Fibroblast of lung (primary cell): ENCODE measurements around the gene GTPBP1.

ENCODE experiments used
- CTCF ChIP-seq, 2 donors: IDR thresholded peaks in 1 of 2; conservative IDR thresholded peaks in 1 of 2; 1 replicate in 1 of 2; 2 replicates in 1 of 2; pipeline ENCODE4 v1.5.1; 2011 to 2012; ENCODE audit warnings: low read length in 2 of 2, control low read depth in 1 of 2, inconsistent platforms in 1 of 2, low read depth in 1 of 2, mild to moderate bottlenecking in 1 of 2
- EZH2 ChIP-seq: IDR thresholded peaks from 2 replicates; pipeline ENCODE4 v1.5.1; 2012; ENCODE audit warnings: low read length, control low read depth, mild to moderate bottlenecking; ENCODE audit errors: missing control alignments

GRCh38 chr22:38694049-38694448, 11.7 kb upstream of the GTPBP1 start:
- TF ChIP-seq CTCF (conservative IDR thresholded peaks at IDR 0.05 in 1 of 2, IDR thresholded peaks at IDR 0.05 in 1 of 2; ENCODE audit: low read depth in 1 of 2, low read length in 2 of 2) (no peak), EZH2 (no peak)
